K562 (cell line): Measurements from ENCODE around the gene CHST14. TPM values are rescaled to one million over a fixed set of nuclear protein-coding genes. Genes with fewer than 3 reads are reported as not detected.

ENCODE experiments used
- ATAC-seq: fragments of 200-7000 bp; cut with Tn5 transposase; 3 replicates; pipeline ENCODE4 v1.9.1; 2020; ENCODE audit warnings: moderate library complexity
- BruUV-seq: library from RNA; stranded (reverse); fragments of 400-500 nt; replicated peaks from 2 replicates; lab custom pipeline; 2021; lab: Mats Ljungman, UMichigan
- CTCF ChIA-PET: fragments of 300-600 bp; formaldehyde crosslinking; extraction: SDS; loops from one replicate; lab custom pipeline; 2021; ENCODE audit warnings: low intra/inter-chr PET ratio; lab: Yijun Ruan, JAX
- POLR2A ChIA-PET: fragments of 300-600, 350-650 bp; sonication (Branson Sonifier 250); formaldehyde crosslinking; extraction: SDS; loops from one replicate; lab custom pipeline; 2021; ENCODE audit warnings: antibody characterized with exemption, inconsistent platforms; lab: Yijun Ruan, JAX
- DNase-seq, 4 experiments: peaks; one replicate each; pipeline versions ENCODE4 v3.0.0 to v3.0.0-alpha.2; 2011 to 2018; ENCODE audit warnings: low spot score in 3 of 4, mixed read lengths in 3 of 4; ENCODE audit errors: extremely low read depth in 1 of 4
- FAIRE-seq: peaks from 2 replicates; lab custom pipeline; 2011; peaks lifted over from hg19 to GRCh38; lab: Jason Lieb, UNC
- H2AFZ ChIP-seq: 2 replicates; pipeline ENCODE4 v1.6.0; 2011; ENCODE audit warnings: low read depth, low read length, control low read depth, inconsistent platforms
- H3K27ac ChIP-seq: fragments of 200-600 bp; 3 replicates; pipeline ENCODE4 v1.8.0; 2011; ENCODE audit warnings: low read depth, mild to moderate bottlenecking, control low read depth, inconsistent platforms, low read length, moderate library complexity, mixed read lengths; ENCODE audit errors: extremely low read depth
- H3K27me3 ChIP-seq, 2 experiments: fragments of 300-600 bp in 1 of 2; 2 replicates in 1 of 2; 3 replicates in 1 of 2; pipeline versions ENCODE4 v1.6.0 to v1.8.0; 2011; ENCODE audit warnings: inconsistent platforms in 2 of 2, low read length in 2 of 2, mild to moderate bottlenecking in 1 of 2, mixed read lengths in 1 of 2, moderate library complexity in 1 of 2; ENCODE audit not compliant: control insufficient read depth in 2 of 2, insufficient read depth in 2 of 2
- H3K36me3 ChIP-seq: fragments of 300-600 bp; 3 replicates; pipeline ENCODE4 v1.8.0; 2011; ENCODE audit warnings: mild to moderate bottlenecking, low read length, inconsistent platforms; ENCODE audit not compliant: control insufficient read depth, insufficient read depth
- H3K4me1 ChIP-seq, 2 experiments: fragments of 200-600 bp in 1 of 2; replicated peaks in 1 of 2; 2 replicates in 1 of 2; 3 replicates in 1 of 2; pipeline versions ENCODE4 v1.5.1 to v1.8.0; 2011; ENCODE audit warnings: inconsistent platforms in 2 of 2, low read length in 2 of 2, mild to moderate bottlenecking in 1 of 2, mixed read lengths in 1 of 2, moderate library complexity in 1 of 2; ENCODE audit not compliant: control insufficient read depth in 2 of 2, insufficient read depth in 2 of 2
- H3K4me2 ChIP-seq: 2 replicates; pipeline ENCODE4 v1.6.1; 2011; ENCODE audit warnings: low read length, control low read depth, inconsistent platforms, mixed read lengths; ENCODE audit not compliant: insufficient read depth
- H3K4me3 ChIP-seq: fragments of 200-600 bp; sonication (generic), shearing (Covaris generic); 2 replicates; pipeline ENCODE4 v1.5.1; 2016; ENCODE audit warnings: control low read depth, inconsistent platforms
- H3K79me2 ChIP-seq: fragments of 200-600 bp; 3 replicates; pipeline ENCODE4 v1.8.0; 2011; ENCODE audit warnings: low read length, inconsistent platforms; ENCODE audit not compliant: control insufficient read depth, insufficient read depth
- H3K9ac ChIP-seq, 2 experiments: 2 replicates each; pipeline versions ENCODE4 v1.6.0 to v1.6.1; 2011; ENCODE audit warnings: low read depth in 2 of 2, low read length in 2 of 2, control low read depth in 1 of 2, inconsistent platforms in 1 of 2, mild to moderate bottlenecking in 1 of 2, mixed read lengths in 1 of 2; ENCODE audit not compliant: insufficient read depth in 1 of 2
- H3K9me1 ChIP-seq: one replicate; pipeline ENCODE4 v1.6.0; 2011; ENCODE audit warnings: inconsistent platforms, mild to moderate bottlenecking, low read length, moderate library complexity; ENCODE audit not compliant: control insufficient read depth, insufficient read depth
- H3K9me3 ChIP-seq: replicated peaks from 2 replicates; pipeline ENCODE4 v1.5.1; 2011; ENCODE audit warnings: low read depth, low read length, inconsistent platforms; ENCODE audit not compliant: control insufficient read depth, insufficient read depth
- H4K20me1 ChIP-seq: replicated peaks from 2 replicates; pipeline ENCODE4 v1.6.1; 2011; ENCODE audit warnings: low read length, inconsistent platforms, mixed read lengths; ENCODE audit not compliant: control insufficient read depth, insufficient read depth
- CBFA2T3 ChIP-seq: fragments of 450-650 bp; IDR thresholded peaks from 2 replicates; pipeline ENCODE4 v1.6.1; 2017
- ELF1 ChIP-seq: fragments of 200-800 bp; sonication (Bioruptor generic); IDR thresholded peaks from 2 replicates; pipeline ENCODE4 v1.6.1; 2016; ENCODE audit warnings: missing genetic modification characterization, missing compliant biosample characterization
- GABPB1 ChIP-seq: sonication (generic); formaldehyde crosslinking; IDR thresholded peaks from 2 replicates; pipeline ENCODE4 v1.8.0; 2022; ENCODE audit warnings: mild to moderate bottlenecking, missing genetic modification reagents
- TEAD1 ChIP-seq, 2 experiments: fragments of 450-650 bp in 1 of 2; sonication (generic) in 1 of 2; formaldehyde crosslinking; IDR thresholded peaks; 2 replicates each; pipeline versions ENCODE4 v1.4.0 to v1.8.0; 2020 to 2022; ENCODE audit warnings: mild to moderate bottlenecking in 2 of 2, missing genetic modification reagents in 1 of 2
- ZNF175 ChIP-seq: fragments of 200-800 bp; sonication (Bioruptor generic); IDR thresholded peaks from 2 replicates; pipeline ENCODE4 v1.6.1; 2016; ENCODE audit warnings: low read depth, mild to moderate bottlenecking, missing genetic modification characterization, missing compliant biosample characterization
- ZNF764 ChIP-seq: fragments of 250-450 bp; sonication (Bioruptor Pico); IDR thresholded peaks from 2 replicates; pipeline ENCODE4 v1.4.0; 2020; ENCODE audit warnings: low read depth, mild to moderate bottlenecking, moderate library complexity
- WGBS: fragments of 100-300 bp; shearing (Covaris generic); methylation state at CpG from one replicate; pipeline ENCODE4 v1.1.6; 2016; ENCODE audit warnings: low coverage, mixed read lengths; ENCODE audit not compliant: insufficient coverage; ENCODE audit errors: missing lambda C conversion rate; 5-methylcytosine and 5-hydroxymethylcytosine counted together
- in situ Hi-C: fragments of 300-500 bp; cut with MboI; formaldehyde crosslinking; loops from 4 replicates; pipeline ENCODE4 v1.15.0; 2018; ENCODE audit warnings: inconsistent platforms, mixed read lengths
- intact Hi-C: fragments of 100-400 bp; cut with micrococcal nuclease; formaldehyde crosslinking; loops from 2 replicates; pipeline ENCODE4 v1.14.2; 2022
- polyA plus RNA-seq, 8 experiments: library from polyadenylated mRNA; depleted of rRNA in 4 of 8; stranded (reverse) in 5 of 8; unstranded in 3 of 8; fragments of >200 nt; fragmentation: Nextera tagmentation in 2 of 8; fragmentation: Illumina TruSeq in 1 of 8; extraction: Ambion mirVana in 2 of 8; extraction: Trizol in 1 of 8; gene quantifications; 2 replicates each; pipeline versions ENCODE4 v1.2.1 to v1.2.3, GENCODE V29; 2011 to 2014; ENCODE audit warnings: inconsistent platforms in 1 of 8, missing spikeins in 1 of 8
- total RNA-seq, 7 experiments: library from RNA; depleted of rRNA in 6 of 7; stranded (reverse); fragments of >200 nt in 6 of 7; fragmentation: Illumina TruSeq in 2 of 7; extraction: Trizol in 2 of 7; gene quantifications; 2 replicates each; pipeline versions ENCODE4 v1.2.1 to v1.2.3, GENCODE V29; 2011 to 2021; ENCODE audit warnings: low replicate concordance in 1 of 7
- TF ChIP-seq, protein P1 (sequence below): fragments of 200-800 bp; sonication (Bioruptor generic); IDR thresholded peaks from 2 replicates; pipeline ENCODE4 v1.6.1; 2017; ENCODE audit warnings: missing genetic modification characterization, missing compliant biosample characterization
- TF ChIP-seq, protein P2 (sequence below): sonication (generic); formaldehyde crosslinking; IDR thresholded peaks from 2 replicates; pipeline ENCODE4 v1.9.0; 2022; ENCODE audit warnings: mild to moderate bottlenecking, missing genetic modification reagents

CHST14 gene
- total and polyA plus RNA-seq, 9 of the 15 experiments (the other 6 are each of a cell fraction or from before 2014, with no cell fraction given) = 1.6 to 12.1 (median 4.5) TPM

DNA sequence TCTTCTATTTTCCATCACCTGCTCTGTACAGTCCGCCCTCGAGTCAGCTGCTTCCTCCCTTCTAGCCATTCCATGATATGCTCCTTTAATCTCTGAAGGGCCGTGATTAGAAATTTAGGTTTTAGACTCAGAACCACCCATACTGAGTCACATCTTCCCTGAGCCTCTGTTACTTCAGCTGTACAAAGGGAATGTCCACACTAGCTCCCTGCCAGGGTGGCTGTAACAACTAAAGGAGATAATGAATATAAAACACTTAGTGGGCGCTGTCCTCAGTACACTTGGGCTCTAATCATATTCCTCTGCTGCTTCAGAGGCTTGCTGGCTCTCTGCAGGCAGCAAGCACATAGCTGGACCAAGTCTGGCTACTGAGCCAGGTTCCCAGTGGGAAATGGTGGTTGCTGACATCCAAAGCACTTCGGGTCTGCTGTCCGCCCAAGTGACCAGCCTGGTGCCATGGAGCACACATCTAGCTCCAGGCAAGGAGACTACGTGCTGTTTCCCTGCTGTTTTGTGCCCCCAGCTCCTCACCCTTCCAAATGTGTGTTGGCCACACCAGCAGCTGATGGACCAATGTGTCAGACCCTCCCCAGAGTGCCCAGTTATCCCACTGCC lies 901 bp upstream of the CHST14 start:
- Histone ChIP-seq H3K4me3 (no peak overlapping the region), H2AFZ (no peak overlapping the region), H3K9ac (peak overlapping the region; percentile 44 to 90; a peak in 2 of 4 replicates), H3K27me3 (no peaks in the 10 kb centered on the region), H3K9me3 (no peaks in the 10 kb centered on the region), H3K79me2 (peaks cover 15% of the 10 kb centered on the region), H3K4me2 (peak overlapping the region; percentile 72; the same call in 1 of the 2 replicates), H3K4me1 (peaks cover 37 to 52% of the 10 kb centered on the region in 2 experiments), H4K20me1 (no peaks in the 10 kb centered on the region; the same call in 1 of the 2 replicates), H3K9me1 (no peaks in the 10 kb centered on the region), H3K27ac (peak overlapping the region; percentile 74; the same call in 2 of the 3 replicates), H3K36me3 (peaks cover 31% of the 10 kb centered on the region)
- ATAC-seq (no peak), FAIRE-seq (peak; percentile 73), DNase-seq (peak in 1 of 4 experiments; percentile 20)
- POLR2A ChIA-PET = interaction anchor here (0.5 to 2.2 kb wide), 11 partner anchors 9 to 798 kb away, joined by 3 to 15 read pairs (median 3); no protein-coding TSS in a partner anchor
- 45% methylated on average over 6 of the region's 7 CpGs for WGBS
- CTCF ChIA-PET = interaction anchor here (0.6 kb wide), 1 partner anchor 28 kb away, joined by 4 read pairs; no protein-coding TSS in a partner anchor
- TF ChIP-seq, protein P1, sequence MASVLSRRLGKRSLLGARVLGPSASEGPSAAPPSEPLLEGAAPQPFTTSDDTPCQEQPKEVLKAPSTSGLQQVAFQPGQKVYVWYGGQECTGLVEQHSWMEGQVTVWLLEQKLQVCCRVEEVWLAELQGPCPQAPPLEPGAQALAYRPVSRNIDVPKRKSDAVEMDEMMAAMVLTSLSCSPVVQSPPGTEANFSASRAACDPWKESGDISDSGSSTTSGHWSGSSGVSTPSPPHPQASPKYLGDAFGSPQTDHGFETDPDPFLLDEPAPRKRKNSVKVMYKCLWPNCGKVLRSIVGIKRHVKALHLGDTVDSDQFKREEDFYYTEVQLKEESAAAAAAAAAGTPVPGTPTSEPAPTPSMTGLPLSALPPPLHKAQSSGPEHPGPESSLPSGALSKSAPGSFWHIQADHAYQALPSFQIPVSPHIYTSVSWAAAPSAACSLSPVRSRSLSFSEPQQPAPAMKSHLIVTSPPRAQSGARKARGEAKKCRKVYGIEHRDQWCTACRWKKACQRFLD (CRISPR knock-in tag) = 0 out of 2 replicates have a peak, but pooled peaks have one; percentile 37
- TF ChIP-seq TEAD1 (CRISPR knock-in tag; IDR thresholded peaks at IDR 0.05) = 0 out of 4 replicates have a peak, but pooled peaks of 1 of the 2 experiments have one; percentile 24
- no peak for TF ChIP-seq ELF1 (tag)
- TF ChIP-seq GABPB1 (CRISPR knock-in tag) = no peak
- TF ChIP-seq, protein P2, sequence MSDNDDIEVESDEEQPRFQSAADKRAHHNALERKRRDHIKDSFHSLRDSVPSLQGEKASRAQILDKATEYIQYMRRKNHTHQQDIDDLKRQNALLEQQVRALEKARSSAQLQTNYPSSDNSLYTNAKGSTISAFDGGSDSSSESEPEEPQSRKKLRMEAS (CRISPR knock-in tag) = 0 out of 2 replicates have a peak, but pooled peaks have one; percentile 10
- no peak for TF ChIP-seq ZNF764 (CRISPR knock-in tag)
- no peak for TF ChIP-seq ZNF175 (CRISPR knock-in tag)
- peak; percentile 24; the same call in 1 of the 2 replicates for TF ChIP-seq CBFA2T3
- in situ Hi-C loops = no loop called here
- no TSS peak for BruUV-seq
- intact Hi-C loops = loop anchor here (2.0 to 5.0 kb wide), 2 partner anchors 29 to 37 kb away; partner anchors contain the start of gene BAHD1
